Muscle of leg (tissue), 11 donors: Measurements from ENCODE around the gene CEP135. TPM values are rescaled to one million over a fixed set of nuclear protein-coding genes. Genes with fewer than 3 reads are reported as not detected.
"Not testable (repeated sequence)": the region's sequence is repeated elsewhere in the genome, so short reads cannot be mapped to it uniquely, and the experiment has no call there.

ENCODE experiments used
- DNase-seq: peaks from one replicate; pipeline ENCODE4 v3.0.0; 2013
- H3K27ac ChIP-seq: one replicate; pipeline ENCODE4 v1.5.1; 2013; ENCODE audit warnings: mild to moderate bottlenecking, low read length, control low read depth
- H3K27me3 ChIP-seq: one replicate; pipeline ENCODE4 v1.6.1; 2013; ENCODE audit warnings: low read length; ENCODE audit not compliant: control insufficient read depth, insufficient read depth
- H3K36me3 ChIP-seq: one replicate; pipeline ENCODE4 v1.6.1; 2013; ENCODE audit warnings: low read length; ENCODE audit not compliant: control insufficient read depth, insufficient read depth
- H3K4me1 ChIP-seq: one replicate; pipeline ENCODE4 v1.6.1; 2013; ENCODE audit warnings: low read length; ENCODE audit not compliant: control insufficient read depth, insufficient read depth
- H3K4me3 ChIP-seq: one replicate; pipeline ENCODE4 v1.5.1; 2013; ENCODE audit warnings: low read length, control low read depth
- H3K9me3 ChIP-seq: replicated peaks from 2 replicates; pipeline ENCODE4 v1.6.1; 2013; ENCODE audit warnings: low read depth, low read length; ENCODE audit not compliant: control insufficient read depth
- WGBS: methylation state at CpG from one replicate; pipeline ENCODE4 v1.1.5; 2013; ENCODE audit warnings: missing lambda C conversion rate; ENCODE audit not compliant: insufficient coverage; 5-methylcytosine and 5-hydroxymethylcytosine counted together
- polyA plus RNA-seq, 8 donors: library from polyadenylated mRNA; unstranded; fragments of 120-200 nt; gene quantifications; one replicate each; pipeline versions ENCODE4 v1.2.1 to v1.2.3, GENCODE V29; 2013; ENCODE audit warnings: inconsistent platforms in 1 of 8, low replicate concordance in 1 of 8; ENCODE audit not compliant: insufficient read length in 8 of 8, insufficient read depth in 1 of 8
- total RNA-seq: library from RNA; stranded (reverse); fragments of 120-200 nt; gene quantifications from one replicate; pipeline ENCODE4 v1.2.4, GENCODE V29; 2013

CEP135 gene
- total and polyA plus RNA-seq, 9 donors = 4.4 to 8.2 (median 5.5) TPM

- no CpG with 5 or more reads among the region's 3 CpGs for WGBS
- H3K27ac ChIP-seq = no peak overlapping the region
- H3K4me3 ChIP-seq = no peak overlapping the region
- no peaks in the 10 kb centered on the region for H3K36me3 ChIP-seq
- no peak for DNase-seq
- peaks cover 3% of the 10 kb centered on the region for H3K4me1 ChIP-seq
- H3K27me3 ChIP-seq = no peaks in the 10 kb centered on the region
- H3K9me3 ChIP-seq = no peaks in the 10 kb centered on the region
Observed at GRCh38 chr4:55921093-55921492, 27.7 kb upstream of the CEP135 start.

GRCh38 chr4:55925241-55925640, 23.5 kb upstream of the CEP135 start:
- 60% methylated on average over 1 of the region's 4 CpGs for WGBS
- Histone ChIP-seq H3K4me1 (peaks cover 3% of the 10 kb centered on the region), H3K36me3 (no peaks in the 10 kb centered on the region), H3K9me3 (no peaks in the 10 kb centered on the region), H3K27me3 (no peaks in the 10 kb centered on the region), H3K4me3 (no peak overlapping the region), H3K27ac (no peak overlapping the region)
- no peak for DNase-seq

- Histone ChIP-seq H3K36me3 (no peaks in the 10 kb centered on the region), H3K9me3 (no peaks in the 10 kb centered on the region), H3K27ac (no peak overlapping the region), H3K4me1 (no peaks in the 10 kb centered on the region), H3K27me3 (no peaks in the 10 kb centered on the region), H3K4me3 (no peak overlapping the region)
- DNase-seq = no peak
Observed at GRCh38 chr4:55926610-55927009, 22.1 kb upstream of the CEP135 start.

- no peak overlapping the region for H3K27ac ChIP-seq
- no peaks in the 10 kb centered on the region for H3K27me3 ChIP-seq
- H3K4me3 ChIP-seq = no peak overlapping the region
- no peaks in the 10 kb centered on the region for H3K9me3 ChIP-seq
- DNase-seq = no peak
- H3K4me1 ChIP-seq = no peaks in the 10 kb centered on the region
- H3K36me3 ChIP-seq = no peaks in the 10 kb centered on the region
- WGBS = no CpG with 5 or more reads among the region's 2 CpGs
Observed at GRCh38 chr4:55927803-55928437, 20.8 kb upstream of the CEP135 start.

- Histone ChIP-seq H3K9me3 (no peaks in the 10 kb centered on the region), H3K27ac (no peak overlapping the region), H3K4me3 (no peak overlapping the region), H3K27me3 (no peaks in the 10 kb centered on the region), H3K36me3 (no peaks in the 10 kb centered on the region), H3K4me1 (no peaks in the 10 kb centered on the region)
- DNase-seq = no peak
- WGBS = no CpG with 5 or more reads among the region's 1 CpG
Observed at GRCh38 chr4:55928846-55929245, 19.9 kb upstream of the CEP135 start.

GRCh38 chr4:55931043-55931442, 17.7 kb upstream of the CEP135 start:
- Histone ChIP-seq H3K27me3 (no peaks in the 10 kb centered on the region), H3K4me3 (no peak overlapping the region), H3K36me3 (no peaks in the 10 kb centered on the region), H3K27ac (no peak overlapping the region), H3K9me3 (no peaks in the 10 kb centered on the region), H3K4me1 (no peaks in the 10 kb centered on the region)
- WGBS = 23% methylated on average over 1 of the region's 2 CpGs
- DNase-seq = no peak

GRCh38 chr4:55931833-55932232, 16.9 kb upstream of the CEP135 start:
- DNase-seq = no peak
- no peaks in the 10 kb centered on the region for H3K27me3 ChIP-seq
- H3K4me1 ChIP-seq = no peaks in the 10 kb centered on the region
- no peak overlapping the region for H3K27ac ChIP-seq
- H3K4me3 ChIP-seq = no peak overlapping the region
- no CpG with 5 or more reads among the region's 3 CpGs for WGBS
- no peaks in the 10 kb centered on the region for H3K9me3 ChIP-seq
- H3K36me3 ChIP-seq = no peaks in the 10 kb centered on the region

GRCh38 chr4:55932511-55932910, 16.2 kb upstream of the CEP135 start:
- 57% methylated on average over 3 of the region's 3 CpGs for WGBS
- Histone ChIP-seq H3K27ac (no peak overlapping the region), H3K27me3 (no peaks in the 10 kb centered on the region), H3K4me1 (no peaks in the 10 kb centered on the region), H3K4me3 (no peak overlapping the region), H3K9me3 (peaks cover 6% of the 10 kb centered on the region), H3K36me3 (no peaks in the 10 kb centered on the region)
- DNase-seq = no peak

GRCh38 chr4:55933611-55934010, 15.1 kb upstream of the CEP135 start:
- Histone ChIP-seq H3K36me3 (no peaks in the 10 kb centered on the region), H3K27me3 (no peaks in the 10 kb centered on the region), H3K27ac (no peak overlapping the region), H3K4me3 (no peak overlapping the region), H3K4me1 (no peaks in the 10 kb centered on the region), H3K9me3 (peaks cover 8% of the 10 kb centered on the region)
- WGBS = no CpG with 5 or more reads among the region's 2 CpGs
- no peak for DNase-seq

GRCh38 chr4:55935907-55936306, 12.8 kb upstream of the CEP135 start:
- WGBS = no CpG with 5 or more reads among the region's 6 CpGs
- not testable (repeated sequence) for DNase-seq

GRCh38 chr4:55938481-55938880, 10.3 kb upstream of the CEP135 start:
- Histone ChIP-seq H3K4me1 (no peaks in the 10 kb centered on the region), H3K27ac (no peak overlapping the region), H3K9me3 (peaks cover 8% of the 10 kb centered on the region), H3K36me3 (no peaks in the 10 kb centered on the region), H3K27me3 (no peaks in the 10 kb centered on the region), H3K4me3 (no peak overlapping the region)
- no CpG with 5 or more reads among the region's 1 CpG for WGBS
- no peak for DNase-seq

More at GRCh38 chr4:55935907-55936306, 12.8 kb upstream of the CEP135 start:
- H3K4me1 ChIP-seq, H3K9me3 ChIP-seq, H3K27ac ChIP-seq, H3K4me3 ChIP-seq, H3K27me3 ChIP-seq, H3K36me3 ChIP-seq: not testable (repeated sequence)
